ENCODE data around the gene CPN2. TPM values are rescaled to one million over a fixed set of nuclear protein-coding genes. Genes with fewer than 3 reads are reported as not detected.

Gene CPN2
- total and polyA plus RNA-seq, 2 of the 13 experiments (the other 11 are each of a cell fraction or from before 2014, with no cell fraction given), result 26.7 to 27.7 TPM

DNA sequence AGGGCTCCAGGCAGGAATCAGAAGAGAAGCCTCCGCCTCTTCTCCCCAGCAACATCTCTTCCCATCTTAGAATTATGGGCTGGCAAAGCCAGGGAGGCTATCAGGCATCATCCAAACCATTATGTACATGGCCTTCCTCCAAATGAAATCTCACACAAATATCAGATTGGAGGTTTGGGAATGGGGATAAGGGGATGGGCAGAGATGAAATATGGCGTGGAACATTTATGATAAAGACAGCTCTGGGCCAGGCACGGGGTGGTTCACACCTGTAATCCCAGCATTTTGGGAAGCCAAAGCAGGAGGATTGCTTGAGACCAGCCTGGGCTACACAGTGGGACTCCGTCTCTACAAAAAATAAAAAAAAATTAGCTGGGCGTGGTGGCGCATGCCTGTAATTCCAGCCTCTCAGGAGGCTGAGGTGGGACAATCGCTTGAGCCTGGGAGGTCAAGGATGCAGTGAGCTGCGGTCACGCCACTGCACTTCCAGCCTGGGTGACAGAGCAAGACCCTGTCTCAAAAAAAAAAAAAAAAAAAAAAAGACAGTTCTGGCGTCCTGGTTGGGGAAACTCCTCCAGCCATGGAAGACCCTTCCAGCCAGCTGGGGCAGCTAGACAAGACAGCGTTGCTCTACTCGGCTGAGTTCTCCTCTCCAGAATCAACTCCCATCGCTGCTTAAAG, 36.6 kb downstream of the CPN2 start:
- H3K27ac ChIP-seq (ENCODE audit: extremely low read length, insufficient read depth, low read length), result no peak overlapping the region
- no peaks in the 10 kb centered on the region for H3K79me2 ChIP-seq (ENCODE audit: insufficient read depth, low read length)
- in situ Hi-C loops (cut with HindIII; ENCODE audit: extremely low pct_ligation_motif_present, low pct_unique_long_range_greater_than_20kb), result loop anchor here (5.0 to 25.0 kb wide), 4 partner anchors 150 to 652 kb away; partner anchors contain the start of gene HES1
- H3K9ac ChIP-seq (ENCODE audit: insufficient read depth, low read depth, low read length), result no peak overlapping the region
- intact Hi-C loops (cut with micrococcal nuclease; ENCODE audit: unreplicated experiment), result loop anchor here (1.0 to 10.0 kb wide), 4 partner anchors 178 to 649 kb away; partner anchors contain the start of gene HES1
- DNase-seq (ENCODE audit: low spot score) (no peak), ATAC-seq (peak; percentile 19), FAIRE-seq (peak; percentile 37)
- no peaks in the 10 kb centered on the region for H4K20me1 ChIP-seq (ENCODE audit: insufficient read depth, low read length)
- WGBS (ENCODE audit: low lambda C conversion rate), result 24% methylated on average over 13 of the region's 13 CpGs
- peaks cover 46% of the 10 kb centered on the region for H3K4me1 ChIP-seq (ENCODE audit: insufficient read depth, low read length)
- H3K36me3 ChIP-seq (replicated peaks in 1 of 2; ENCODE audit: control insufficient read depth in 1 of 2, insufficient read depth in 2 of 2, low read length in 2 of 2), result no peaks in the 10 kb centered on the region
- peak overlapping the region; percentile 86 for H3K4me2 ChIP-seq (ENCODE audit: low read depth, low read length)
- no peak overlapping the region for H2AFZ ChIP-seq (ENCODE audit: low read length)
- H3K4me3 ChIP-seq (replicated peaks in 1 of 3; ENCODE audit: insufficient read depth in 1 of 3, low read depth in 2 of 3, low read length in 3 of 3), result peak overlapping the region in 2 of 3 experiments; percentile 52 to 75; a peak in 3 of 6 replicates
- no TSS peak for BruUV-seq (replicated peaks)
- peaks cover 10% of the 10 kb centered on the region; the same call in 1 of the 2 replicates for H3K9me3 ChIP-seq (ENCODE audit: low read length)
- ChIA-PET POLR2A (interaction anchor here (2.0 kb wide), 1 partner anchor 173 kb away, joined by 10 read pairs; no protein-coding TSS in a partner anchor), CTCF (ENCODE audit: low intra/inter-chr PET ratio, low total read pairs) (interaction anchor here (1.7 kb wide), 1 partner anchor 533 kb away, joined by 17 read pairs; no protein-coding TSS in a partner anchor)
- peaks cover 2 to 31% of the 10 kb centered on the region in 2 experiments; a peak in 4 of 5 replicates for H3K27me3 ChIP-seq (ENCODE audit: control insufficient read depth in 1 of 2, insufficient read depth in 2 of 2, low read length in 2 of 2)
- TF ChIP-seq ZNF572 (CRISPR knock-in tag; IDR thresholded peaks at IDR 0.05) (no peak), NR2F6 (IDR thresholded peaks at IDR 0.05) (peak; percentile 26; the same call in 1 of the 2 replicates), NR2F6 (CRISPR knock-in tag; IDR thresholded peaks at IDR 0.05) (peak; percentile 56; the same call in 1 of the 2 replicates), HDAC6 (IDR thresholded peaks at IDR 0.05; ENCODE audit: low read depth, low read length) (no peak), SRSF4 (IDR thresholded peaks at IDR 0.05; ENCODE audit: low read depth, low read length, poor library complexity, severe bottlenecking) (no peak), GATAD1 (CRISPR knock-in tag; IDR thresholded peaks at IDR 0.05) (no peak), SOX13 (IDR thresholded peaks at IDR 0.05) (no peak), SOX13 (CRISPR knock-in tag; conservative IDR thresholded peaks at IDR 0.05 in 1 of 2, IDR thresholded peaks at IDR 0.05 in 1 of 2) (peak in 1 of 2 experiments; percentile 42; a peak in 1 of 4 replicates), ZNF256 (CRISPR knock-in tag; conservative IDR thresholded peaks at IDR 0.05) (no peak)
- TF ChIP-seq, protein P1, sequence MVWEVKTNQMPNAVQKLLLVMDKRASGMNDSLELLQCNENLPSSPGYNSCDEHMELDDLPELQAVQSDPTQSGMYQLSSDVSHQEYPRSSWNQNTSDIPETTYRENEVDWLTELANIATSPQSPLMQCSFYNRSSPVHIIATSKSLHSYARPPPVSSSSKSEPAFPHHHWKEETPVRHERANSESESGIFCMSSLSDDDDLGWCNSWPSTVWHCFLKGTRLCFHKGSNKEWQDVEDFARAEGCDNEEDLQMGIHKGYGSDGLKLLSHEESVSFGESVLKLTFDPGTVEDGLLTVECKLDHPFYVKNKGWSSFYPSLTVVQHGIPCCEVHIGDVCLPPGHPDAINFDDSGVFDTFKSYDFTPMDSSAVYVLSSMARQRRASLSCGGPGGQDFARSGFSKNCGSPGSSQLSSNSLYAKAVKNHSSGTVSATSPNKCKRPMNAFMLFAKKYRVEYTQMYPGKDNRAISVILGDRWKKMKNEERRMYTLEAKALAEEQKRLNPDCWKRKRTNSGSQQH (CRISPR knock-in tag; IDR thresholded peaks at IDR 0.05; ENCODE audit: low read depth), result 0 out of 2 replicates have a peak, but pooled peaks have one; percentile 14
- TF ChIP-seq, protein P2, sequence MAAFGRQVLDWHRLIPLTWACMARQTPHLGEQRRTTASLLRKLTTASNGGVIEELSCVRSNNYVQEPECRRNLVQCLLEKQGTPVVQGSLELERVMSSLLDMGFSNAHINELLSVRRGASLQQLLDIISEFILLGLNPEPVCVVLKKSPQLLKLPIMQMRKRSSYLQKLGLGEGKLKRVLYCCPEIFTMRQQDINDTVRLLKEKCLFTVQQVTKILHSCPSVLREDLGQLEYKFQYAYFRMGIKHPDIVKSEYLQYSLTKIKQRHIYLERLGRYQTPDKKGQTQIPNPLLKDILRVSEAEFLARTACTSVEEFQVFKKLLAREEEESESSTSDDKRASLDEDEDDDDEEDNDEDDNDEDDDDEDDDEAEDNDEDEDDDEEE (CRISPR knock-in tag; IDR thresholded peaks at IDR 0.05), result 0 out of 2 replicates have a peak, but pooled peaks have one; percentile 3
- TF ChIP-seq, protein P3, sequence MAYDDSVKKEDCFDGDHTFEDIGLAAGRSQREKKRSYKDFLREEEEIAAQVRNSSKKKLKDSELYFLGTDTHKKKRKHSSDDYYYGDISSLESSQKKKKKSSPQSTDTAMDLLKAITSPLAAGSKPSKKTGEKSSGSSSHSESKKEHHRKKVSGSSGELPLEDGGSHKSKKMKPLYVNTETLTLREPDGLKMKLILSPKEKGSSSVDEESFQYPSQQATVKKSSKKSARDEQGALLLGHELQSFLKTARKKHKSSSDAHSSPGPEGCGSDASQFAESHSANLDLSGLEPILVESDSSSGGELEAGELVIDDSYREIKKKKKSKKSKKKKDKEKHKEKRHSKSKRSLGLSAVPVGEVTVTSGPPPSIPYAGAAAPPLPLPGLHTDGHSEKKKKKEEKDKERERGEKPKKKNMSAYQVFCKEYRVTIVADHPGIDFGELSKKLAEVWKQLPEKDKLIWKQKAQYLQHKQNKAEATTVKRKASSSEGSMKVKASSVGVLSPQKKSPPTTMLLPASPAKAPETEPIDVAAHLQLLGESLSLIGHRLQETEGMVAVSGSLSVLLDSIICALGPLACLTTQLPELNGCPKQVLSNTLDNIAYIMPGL (CRISPR knock-in tag; IDR thresholded peaks at IDR 0.05; ENCODE audit: borderline replicate concordance in 1 of 2, low read depth in 1 of 2), result no peak
